Activated CD4-positive, alpha-beta T cell treated with anti-CD3 and anti-CD28 coated beads, Interleukin-2, amount 50 U/mL, for 16 hours (primary cell): ENCODE results near the gene CTXN1.
"Not testable (repeated sequence)": the region's sequence is repeated elsewhere in the genome, so short reads cannot be mapped to it uniquely, and the experiment has no call there.

Experiments
- DNase-seq: peaks from one replicate; pipeline ENCODE4 v3.0.0-alpha.2; 2020

Gene CTXN1

DNA sequence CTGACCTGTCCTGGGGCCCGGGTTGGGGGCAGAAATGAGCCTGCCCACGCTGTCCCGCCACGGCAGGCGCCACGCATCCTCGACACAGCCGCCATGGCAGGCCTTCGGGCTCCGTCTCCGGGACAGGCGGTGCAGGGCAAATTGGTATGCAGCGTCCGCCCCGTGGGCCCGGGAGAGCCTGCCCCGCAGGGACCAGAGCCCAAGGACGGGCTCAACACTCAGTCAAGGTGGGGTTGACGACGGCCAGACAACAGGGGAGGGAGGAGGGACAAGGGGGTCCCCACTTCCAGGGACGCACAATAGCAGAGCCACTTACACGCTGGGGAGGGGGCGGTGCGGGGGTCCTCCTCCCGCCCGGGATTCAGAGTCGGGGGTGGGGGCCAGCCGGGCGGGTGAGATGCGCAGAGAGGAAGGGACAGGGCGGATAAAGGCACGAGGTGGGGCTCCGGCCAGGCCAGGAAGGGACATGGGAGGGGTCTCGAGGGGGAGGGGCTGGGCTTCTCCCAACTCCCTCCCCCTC, 1.2 kb downstream of the CTXN1 start:
- no peak for DNase-seq

DNA sequence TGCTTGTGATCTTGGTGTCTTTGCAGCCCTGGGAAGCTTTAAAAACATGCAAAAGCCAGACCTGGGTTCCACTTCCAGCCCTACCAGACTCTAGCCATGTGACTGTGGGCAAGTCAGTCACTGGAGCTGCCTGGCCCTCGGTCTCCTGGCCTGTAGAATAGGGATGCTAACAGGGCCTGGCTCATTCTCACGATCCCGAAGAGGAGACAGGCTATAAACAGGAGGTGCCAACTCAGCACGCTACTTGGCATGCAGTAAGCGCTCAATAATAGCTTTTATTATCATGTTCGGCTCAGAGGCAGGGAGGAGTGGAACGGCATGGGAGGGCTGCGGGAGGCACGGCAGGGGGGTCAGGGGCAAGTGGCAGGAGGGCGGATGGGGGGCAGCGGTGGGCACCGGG, 1.7 kb downstream of the CTXN1 start:
- DNase-seq = no peak

DNA sequence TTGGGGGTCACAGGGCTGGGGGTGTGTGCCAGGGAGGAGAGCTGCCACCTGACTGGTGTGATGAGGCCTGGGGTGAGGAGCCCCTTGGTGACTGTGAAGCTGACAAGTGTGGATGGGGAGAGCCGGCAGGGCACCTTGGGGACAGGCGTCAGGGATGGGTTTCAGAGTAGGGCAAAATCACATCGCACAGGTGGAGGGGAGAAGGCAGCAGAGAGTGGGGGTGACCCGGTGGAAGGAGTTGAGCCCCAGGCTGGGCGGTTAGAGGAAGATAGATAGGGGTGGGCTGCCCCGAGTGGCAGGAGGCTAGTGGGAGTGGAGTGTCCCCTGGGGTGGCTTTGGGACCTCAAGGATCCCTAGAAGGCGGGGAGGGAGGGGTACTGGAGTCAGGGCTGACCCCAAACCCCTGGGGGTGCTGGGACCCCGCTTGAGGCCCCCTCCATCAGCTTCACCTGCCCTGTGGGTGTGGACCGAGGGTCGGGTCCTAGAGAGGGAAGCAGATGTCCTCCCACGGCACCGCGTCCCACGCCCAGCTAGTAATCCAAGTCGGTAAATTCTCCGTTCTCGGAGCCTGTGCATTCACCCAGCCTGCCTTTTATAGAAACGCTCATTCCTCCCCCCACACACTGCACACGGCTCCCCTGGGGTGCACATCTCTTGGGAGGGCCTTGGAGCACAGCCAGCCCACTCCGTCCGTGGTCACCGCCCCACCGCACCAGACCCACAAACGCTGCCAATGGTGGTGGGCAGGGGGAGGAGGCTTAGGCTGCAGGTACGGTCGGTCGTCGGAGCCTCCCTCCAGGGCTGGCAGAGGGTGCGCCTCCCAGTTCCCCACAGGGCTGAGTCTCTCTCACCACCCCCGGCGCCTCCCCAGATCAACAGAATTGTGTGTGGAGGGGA, 2.4 kb downstream of the CTXN1 start:
- DNase-seq = no peak

DNA sequence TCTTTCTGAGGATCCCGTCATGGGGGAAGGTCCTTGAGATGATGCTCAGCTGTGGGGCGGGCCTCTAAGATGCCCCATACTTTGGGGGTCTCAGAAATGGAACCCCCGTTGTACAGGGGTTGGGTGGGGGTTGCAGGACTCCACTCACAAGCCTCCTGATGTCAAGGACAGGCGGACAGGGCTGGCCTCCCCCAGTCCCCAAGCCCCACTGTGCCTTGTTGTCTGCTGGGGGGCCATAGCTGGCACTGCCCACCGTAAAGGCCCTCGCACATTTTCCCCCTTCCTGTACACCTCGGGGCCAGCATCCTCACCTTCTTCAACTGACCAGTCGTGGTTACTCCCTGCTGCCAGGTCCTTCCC, 3.1 kb downstream of the CTXN1 start:
- no peak for DNase-seq

DNA sequence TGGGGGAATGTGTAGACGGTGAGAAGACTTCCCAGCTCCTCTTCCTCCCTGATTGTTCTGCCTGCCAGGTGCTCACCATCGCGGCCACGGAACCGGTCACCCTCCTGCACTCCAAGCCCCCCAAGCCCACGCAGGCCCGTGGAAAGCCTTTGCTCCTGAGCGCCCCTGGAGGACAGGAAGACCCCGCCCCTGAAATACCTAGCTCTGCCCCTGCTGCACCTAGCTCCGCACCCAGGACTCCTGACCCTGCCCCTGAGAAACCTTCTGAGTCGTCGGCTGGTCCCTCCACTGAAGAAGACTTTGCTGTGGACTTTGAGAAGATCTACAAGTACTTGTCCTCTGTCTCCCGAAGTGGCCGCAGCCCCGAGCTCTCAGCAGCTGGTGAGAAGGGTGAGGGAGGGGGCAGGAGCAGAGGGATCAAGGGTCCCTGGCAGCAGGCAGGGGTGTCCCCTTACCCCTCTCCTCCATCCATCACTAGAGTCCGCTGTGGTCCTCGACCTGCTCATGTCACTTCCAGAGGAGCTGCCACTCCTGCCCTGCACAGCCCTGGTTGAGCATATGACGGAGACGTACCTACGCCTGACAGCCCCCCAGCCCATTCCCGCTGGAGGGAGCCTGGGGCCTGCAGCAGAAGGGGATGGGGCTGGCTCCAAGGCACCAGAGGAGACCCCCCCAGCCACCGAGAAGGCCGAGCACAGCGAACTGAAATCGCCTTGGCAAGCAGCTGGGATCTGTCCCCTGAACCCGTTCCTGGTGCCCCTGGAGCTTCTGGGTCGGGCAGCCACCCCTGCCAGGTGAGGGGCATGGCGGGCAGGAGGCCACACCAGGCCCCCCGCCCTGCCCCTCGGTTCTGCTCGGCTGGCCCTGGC, 3.7 kb downstream of the CTXN1 start:
- DNase-seq = no peak

DNA sequence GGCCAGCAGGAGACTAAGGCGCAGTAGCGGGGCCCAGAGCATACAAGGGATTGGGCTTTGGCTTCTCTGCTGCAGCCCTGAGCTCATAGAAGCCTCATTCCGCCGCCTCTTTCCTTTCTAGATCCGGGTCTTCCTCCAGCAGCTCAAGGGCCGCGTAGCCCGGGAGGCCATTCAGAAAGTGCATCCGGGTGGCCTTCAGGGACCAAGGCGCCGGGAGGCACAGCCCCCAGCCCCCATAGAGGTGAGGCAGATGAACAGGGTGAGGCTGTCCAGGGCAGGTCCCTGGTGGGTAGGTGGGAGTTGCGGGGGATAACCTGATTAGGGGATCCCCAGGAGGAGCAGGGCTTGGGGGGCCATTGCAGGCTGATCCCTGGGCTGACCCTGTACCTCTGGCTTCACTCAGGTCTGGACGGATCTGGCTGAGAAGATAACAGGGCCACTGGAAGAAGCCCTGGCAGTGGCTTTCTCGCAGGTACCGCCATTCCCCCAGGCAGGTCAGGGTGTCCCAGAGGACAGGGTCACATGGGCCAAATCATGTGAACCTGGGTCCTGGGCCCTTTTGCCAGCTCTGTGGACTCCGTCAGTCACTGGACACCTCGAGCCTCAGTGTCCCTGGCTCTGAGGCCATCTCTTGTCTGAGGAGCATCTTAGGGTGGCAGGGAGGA, 4.5 kb downstream of the CTXN1 start:
- DNase-seq = no peak

DNA sequence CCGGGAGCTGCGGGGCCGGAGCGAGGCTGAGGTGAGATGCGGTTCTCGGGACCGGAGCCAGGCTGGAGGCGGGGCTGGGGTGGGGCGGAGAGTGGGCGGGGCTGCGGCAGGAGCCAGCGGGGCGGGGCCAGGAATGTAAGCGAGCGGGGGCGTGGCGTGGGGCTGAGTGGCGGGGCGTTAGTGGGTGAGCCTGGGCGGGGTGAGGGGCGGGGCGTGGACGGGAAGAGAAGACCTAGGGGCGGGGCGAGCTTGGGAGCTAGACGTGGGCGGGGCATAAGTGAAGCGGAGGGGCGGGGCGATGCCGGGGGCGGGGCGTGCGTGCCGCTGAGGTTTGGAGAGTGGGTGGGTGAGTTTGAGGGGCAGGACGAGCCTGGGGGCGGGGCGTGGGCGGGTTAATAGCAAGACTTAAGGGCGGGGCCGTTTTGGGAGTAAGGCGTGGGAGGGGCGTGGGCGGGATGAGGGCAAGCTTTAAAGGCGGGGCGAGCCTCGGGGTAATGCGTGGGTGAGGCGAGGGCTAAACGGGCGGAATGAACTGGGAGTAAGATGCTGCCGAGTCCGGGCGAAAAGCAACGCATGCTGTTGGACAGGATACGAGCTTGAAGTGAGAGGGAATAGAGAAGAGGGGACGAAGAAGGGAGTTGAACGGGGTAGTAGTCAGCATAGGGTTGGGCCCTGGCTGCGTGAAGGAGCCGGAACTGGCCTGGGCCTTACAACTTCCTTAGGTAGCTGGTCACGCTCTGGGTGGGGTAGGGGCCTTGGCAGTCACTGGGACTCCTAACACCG, 5.2 kb downstream of the CTXN1 start:
- DNase-seq = peak; percentile 99

DNA sequence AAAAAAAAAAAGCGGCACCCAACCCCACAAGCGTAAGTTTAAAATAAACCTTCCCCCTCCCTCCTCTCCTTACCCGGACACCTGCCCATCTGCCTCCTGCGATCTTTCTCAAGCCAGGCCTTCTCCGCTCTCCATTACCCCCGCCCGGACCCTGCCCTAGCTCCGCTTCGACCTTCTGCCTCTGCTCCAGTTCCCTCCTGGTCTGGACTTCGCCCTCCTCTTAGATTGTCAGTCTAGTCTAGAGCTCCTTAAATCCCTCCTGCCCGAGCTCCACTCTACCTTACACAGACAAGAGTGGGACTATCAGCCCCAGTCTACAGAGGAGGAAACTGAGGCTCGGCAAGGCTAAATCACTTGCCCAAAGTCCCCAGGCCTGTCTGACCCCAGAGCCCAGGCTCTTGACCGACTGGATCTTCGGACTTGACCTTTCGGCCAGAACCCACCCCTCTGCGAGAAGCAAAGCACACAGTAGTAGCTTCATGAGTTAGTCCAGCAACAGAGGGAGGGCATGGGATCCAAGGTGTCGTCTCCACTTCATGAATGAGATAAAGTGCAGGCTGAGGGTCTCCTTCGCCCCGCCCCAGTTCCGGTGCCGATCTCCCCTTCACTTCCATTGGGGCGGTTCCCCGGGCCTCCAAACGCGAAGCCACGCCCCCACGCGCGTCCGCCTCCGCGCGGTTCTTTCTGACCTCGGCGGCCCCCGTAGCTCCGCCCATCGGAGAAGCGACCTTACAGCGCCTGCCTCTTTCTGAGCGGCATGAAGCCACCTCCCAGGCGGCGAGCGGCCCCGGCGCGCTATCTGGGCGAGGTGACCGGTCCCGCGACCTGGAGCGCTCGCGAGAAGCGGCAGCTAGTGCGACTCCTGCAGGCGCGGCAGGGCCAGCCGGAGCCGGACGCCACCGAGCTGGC, 6.1 kb downstream of the CTXN1 start, which contains the start of gene SNAPC2:
TSS of gene SNAPC2 (plus strand) at position 729 of the 909 bp plus-strand sequence. CDS start at position 758, 29 bp downstream.
- peak; percentile 97 for DNase-seq

DNA sequence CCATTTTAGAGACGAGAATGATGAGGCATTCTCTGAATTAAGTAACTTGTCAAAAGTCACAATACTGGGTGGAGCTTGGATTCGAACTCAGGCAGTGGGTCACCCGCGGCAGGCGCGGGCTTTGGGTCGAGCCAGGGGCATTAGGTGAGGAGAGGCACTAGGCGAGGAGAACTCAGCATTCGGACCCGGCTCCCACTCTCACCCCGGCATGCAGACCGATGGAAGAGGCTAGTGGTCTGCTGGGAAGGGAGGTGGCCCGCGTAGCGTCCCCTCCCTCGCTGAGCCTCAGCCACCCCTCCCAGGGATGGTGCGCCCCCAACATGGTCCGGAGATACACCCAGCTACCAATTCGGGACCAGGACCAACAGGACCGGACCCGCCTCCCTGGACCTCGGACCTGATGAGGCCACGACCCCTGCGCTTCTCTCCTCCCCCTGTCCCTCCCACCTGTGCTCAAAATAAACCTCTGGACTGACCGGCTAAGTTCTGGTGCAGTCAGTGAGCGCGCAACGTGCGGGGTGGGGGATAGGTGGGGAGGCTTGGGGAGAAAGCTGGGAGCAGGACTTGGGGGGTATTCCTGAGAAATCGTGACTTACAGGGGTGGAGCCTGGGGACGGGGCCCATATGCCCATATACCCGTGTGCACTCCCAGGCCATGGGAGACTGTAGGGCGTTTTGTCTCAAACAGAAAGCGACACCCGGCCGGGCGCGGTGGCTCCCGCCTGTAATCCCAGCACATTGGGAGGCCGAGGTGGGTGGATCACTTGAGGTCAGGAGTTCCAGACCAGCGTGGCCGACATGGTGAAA, 7.1 kb downstream of the CTXN1 start:
- no peak for DNase-seq

DNA sequence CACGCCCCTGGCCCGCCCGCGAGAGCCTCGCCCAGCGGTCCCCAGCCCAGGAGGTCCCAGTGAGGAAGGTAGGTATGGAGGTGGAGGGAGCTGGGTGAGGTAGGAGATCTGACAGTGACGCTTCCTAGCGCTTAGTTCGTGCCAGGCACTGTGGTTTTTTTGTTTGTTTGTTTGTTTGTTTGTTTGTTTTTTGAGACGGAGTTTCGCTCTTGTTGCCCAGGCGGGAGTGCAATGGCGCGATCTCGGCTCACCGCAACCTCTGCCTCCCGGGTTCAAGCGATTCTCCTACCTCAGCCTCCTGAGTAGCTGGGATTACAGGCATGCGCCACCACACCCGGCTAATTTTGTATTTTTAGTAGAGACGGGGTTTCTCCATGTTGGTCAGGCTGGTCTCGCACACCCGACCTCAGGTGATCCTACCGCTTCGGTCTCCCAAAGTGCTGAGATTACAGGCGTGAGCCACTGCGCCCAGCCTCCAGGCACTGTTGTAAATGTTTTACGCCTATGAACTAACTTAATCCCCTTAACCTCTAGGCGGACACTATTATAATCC, 7.8 kb downstream of the CTXN1 start:
- not testable (repeated sequence) for DNase-seq

DNA sequence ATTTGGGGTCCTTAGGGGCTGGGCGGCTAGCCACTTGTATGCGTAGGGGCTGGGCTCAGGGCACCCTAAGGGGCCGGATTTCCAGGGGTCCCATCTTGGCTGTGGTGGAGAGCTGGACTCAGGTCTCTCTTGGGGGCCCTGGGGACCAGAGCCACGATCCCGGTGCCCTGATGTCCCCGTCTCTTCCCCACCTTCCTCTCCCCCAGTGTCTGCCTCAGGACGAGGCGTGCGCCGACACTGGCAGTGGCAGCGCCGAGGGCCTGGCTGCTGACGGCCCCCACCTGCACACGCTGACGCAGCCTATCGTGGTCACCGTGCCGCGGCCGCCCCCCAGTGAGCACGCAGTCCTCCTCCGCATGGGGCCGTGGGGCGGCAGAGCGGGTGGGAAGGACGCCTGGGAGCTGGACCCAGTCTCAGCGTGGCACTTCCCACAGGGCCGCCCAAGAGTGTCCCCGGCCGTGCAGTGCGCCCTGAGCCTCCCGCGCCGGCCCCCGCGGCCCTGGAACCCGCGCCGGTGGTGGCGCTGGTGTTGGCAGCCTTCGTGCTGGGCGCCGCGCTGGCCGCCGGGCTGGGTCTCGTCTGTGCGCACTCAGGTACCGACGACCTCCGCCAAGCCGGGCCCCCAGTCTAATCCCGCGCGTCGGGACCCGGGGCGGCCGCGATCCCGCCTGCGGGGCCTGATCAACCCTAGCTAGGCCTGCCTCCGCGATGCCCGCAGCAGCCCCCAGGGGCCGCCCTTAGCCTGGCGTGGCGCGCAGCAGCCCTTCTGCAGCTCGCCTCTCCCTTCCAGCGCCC, 8.5 kb downstream of the CTXN1 start:
- peak; percentile 57 for DNase-seq

DNA sequence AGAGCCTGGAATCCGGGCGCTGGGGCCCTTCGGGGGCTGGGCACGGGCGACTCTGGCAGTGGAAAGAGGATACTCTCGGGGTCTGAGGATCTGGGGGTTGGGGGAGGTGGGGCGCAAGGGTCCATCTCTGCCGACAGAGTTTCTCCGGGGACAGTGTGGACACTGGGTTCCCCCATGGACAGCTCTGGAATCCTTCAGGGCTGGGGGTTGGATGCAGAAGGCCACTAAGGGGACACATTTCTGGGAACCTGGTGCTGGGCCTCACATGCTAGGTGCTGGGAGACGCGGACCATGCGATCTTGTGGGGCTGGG, 9.0 kb downstream of the CTXN1 start:
- no peak for DNase-seq

DNA sequence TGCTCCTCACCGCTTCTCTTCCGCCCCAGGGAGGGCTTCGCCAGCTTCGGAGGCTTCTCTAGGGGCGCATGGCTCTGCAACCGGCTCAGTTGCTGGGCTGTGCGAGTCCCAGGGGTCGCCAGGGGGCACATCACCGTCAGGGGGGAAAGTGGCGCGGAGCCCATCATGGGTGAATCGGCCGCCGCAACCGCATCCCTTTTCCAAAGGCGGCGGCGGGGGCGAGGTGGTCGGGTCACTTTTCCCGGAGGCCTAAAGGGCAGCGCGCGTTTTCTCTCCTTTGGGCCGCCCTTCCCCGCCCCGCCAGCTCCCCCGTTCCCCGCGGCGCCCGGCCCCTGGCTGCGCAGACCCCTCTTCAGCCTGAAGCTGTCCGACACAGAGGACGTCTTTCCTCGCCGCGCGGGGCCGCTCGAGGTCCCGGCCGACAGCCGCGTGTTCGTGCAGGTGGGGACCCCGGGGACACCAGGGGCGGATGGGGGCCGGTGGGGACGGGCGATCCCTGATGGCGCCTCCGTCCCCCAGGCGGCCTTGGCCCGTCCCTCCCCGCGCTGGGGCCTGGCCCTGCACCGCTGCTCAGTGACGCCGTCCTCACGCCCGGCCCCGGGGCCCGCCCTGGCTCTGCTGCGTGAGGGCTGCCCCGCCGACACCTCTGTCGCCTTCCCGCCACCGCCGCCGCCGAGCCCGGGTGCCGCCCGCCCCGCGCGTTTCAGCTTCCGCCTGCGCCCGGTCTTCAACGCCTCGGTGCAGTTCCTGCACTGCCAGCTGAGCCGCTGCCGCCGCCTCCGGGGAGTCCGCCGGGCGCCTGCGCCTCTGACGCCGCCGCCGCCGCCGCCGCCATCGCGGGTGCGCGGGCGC, 9.6 kb downstream of the CTXN1 start:
- DNase-seq = peak; percentile 51

DNA sequence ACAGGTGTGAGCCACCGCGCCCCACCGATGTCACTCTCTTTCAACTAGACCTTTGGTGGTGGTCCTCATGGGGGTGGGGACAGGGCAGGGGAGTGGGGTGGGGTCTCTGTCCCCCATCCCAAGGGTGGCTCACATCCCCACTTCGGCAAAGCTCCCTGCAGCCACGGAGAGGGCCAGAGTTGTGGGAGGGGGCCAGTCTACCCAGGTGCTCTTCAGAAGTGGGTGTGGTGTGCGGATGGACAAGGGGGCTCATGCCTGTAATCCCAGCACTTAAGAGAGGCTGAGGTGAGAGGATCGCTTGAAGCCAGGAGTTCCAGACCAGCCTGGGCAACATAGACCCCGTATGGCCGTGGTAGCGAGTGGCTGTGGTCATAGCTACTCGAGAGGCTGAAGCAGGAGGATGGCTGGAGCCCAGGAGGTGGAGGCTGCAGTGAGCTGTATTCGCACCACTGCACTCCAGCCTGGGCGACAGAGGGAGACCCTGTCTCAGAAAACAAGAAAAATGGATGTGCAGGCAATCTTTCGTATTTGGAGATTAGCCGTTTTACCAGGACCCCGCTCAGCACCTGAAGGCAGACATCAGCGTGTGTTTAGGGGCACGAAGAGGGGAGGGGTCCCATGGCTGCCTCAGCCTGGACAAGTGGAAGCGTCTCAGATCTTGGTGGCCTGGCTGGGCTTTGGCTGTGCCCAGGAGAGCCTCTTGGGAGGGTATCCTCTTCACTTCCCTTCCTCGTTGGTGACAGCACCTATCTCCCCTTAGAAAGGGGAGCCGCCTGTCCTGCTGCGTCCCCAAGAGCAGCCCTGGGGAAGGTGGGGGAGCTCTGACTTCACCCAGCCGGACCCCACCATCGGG, 10.5 kb downstream of the CTXN1 start:
- no peak for DNase-seq

DNA sequence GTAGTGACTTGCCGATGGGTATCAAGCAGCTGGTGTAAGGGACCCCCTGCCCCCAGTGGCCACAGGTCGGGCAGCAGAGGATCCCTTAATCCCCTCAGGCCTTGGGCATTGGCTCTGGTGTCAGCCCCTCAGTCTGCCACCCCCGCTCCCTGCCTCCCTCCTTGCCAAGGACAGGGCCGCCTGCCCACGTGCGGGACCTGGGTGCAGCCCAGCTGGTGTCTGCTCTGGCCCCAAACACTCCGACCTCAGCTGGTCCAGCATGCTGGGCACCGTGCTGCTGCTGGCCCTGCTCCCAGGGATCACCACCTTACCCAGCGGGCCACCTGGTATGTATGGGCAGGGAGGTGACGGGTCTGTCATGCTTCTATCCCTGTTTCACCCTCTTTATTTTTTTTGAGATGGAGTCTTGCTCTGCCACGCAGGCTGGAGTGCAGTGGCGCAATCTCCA, 11.3 kb downstream of the CTXN1 start, which contains the start of gene TGFBR3L:
TSS of gene TGFBR3L (plus strand) at position 233 of the 448 bp plus-strand sequence.
- DNase-seq = no peak

DNA sequence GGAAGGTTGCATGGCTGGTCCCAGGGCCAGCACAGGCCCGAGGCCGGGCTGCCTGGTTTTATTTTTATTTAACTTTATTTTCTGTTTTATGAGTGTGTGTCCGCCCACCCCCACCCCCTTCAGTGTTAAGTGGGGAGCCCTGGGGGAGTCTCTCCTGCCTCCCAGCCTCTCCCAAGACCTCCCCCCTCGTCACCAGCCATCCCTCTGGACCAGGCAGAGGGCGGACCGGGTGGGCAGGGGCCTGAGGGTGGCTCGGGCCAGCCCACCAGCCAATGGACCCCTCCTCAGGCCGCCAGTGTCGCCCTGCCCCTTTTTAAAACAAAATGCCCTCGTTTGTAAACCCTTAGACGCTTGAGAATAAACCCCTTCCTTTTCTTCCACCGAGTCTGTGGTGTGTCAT, 11.8 kb downstream of the CTXN1 start:
- DNase-seq = no peak

DNA sequence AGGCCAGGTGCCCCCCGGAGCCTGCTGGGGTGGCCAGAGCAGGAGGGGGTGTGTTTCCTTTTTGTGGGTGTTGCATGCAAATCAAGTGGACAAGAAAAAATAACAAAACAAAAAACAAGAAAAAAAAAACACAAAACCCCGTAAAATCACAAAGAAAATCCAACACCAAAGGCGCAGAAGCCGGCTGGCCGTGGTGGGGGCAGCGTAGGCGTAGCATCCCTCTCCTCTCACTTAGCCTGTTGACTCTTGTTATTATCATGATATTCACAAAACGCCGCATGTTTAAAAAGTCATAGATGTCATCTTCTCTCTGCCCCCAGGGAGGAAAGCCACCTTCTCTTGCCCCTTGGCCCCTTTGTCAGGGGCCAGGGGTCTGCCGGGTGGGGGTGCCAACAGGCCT, 12.3 kb downstream of the CTXN1 start:
- no peak for DNase-seq
